ENCODE results near the gene SLC4A9. TPM values are rescaled to one million over a fixed set of nuclear protein-coding genes. Genes with fewer than 3 reads are reported as not detected.

The SLC4A9 gene
- total RNA-seq, 4 donors from 2014 or later: 0.38 to 2.5 (median 0.40) TPM; not detected in 1

GRCh38 chr5:140402258-140403074 lies 42.5 kb downstream of the SLC4A9 start:
- TF ChIP-seq POLR2A (IDR thresholded peaks at IDR 0.05): no peak
- TF ChIP-seq, protein P1, sequence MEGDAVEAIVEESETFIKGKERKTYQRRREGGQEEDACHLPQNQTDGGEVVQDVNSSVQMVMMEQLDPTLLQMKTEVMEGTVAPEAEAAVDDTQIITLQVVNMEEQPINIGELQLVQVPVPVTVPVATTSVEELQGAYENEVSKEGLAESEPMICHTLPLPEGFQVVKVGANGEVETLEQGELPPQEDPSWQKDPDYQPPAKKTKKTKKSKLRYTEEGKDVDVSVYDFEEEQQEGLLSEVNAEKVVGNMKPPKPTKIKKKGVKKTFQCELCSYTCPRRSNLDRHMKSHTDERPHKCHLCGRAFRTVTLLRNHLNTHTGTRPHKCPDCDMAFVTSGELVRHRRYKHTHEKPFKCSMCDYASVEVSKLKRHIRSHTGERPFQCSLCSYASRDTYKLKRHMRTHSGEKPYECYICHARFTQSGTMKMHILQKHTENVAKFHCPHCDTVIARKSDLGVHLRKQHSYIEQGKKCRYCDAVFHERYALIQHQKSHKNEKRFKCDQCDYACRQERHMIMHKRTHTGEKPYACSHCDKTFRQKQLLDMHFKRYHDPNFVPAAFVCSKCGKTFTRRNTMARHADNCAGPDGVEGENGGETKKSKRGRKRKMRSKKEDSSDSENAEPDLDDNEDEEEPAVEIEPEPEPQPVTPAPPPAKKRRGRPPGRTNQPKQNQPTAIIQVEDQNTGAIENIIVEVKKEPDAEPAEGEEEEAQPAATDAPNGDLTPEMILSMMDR (IDR thresholded peaks at IDR 0.05): no peak

DNA sequence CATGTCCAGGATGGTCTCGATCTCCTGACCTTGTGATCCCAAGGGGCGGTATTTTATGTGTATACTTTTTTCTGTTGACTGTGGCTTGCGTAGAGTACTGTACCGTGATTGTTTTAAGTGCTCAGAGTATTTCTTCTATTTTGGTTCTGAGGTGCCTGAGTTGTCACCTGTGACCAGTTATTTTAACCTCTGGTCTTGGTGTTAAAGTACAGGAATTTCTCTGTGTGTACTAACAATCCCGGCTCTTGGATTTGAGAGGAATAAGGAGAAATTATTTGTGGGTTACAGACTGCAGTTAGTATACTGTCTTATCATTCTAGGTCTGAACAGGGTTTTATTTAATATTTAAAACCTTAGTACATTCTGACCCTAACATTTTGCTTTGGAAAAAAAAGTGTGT lies 43.6 kb downstream of the SLC4A9 start:
- DNase-seq: no peak
- peak overlapping the region; percentile 78 to 97 (median 92) for H3K4me3 ChIP-seq
- no peaks in the 10 kb centered on the region for H3K9me3 ChIP-seq
- peaks cover 0 to 11% (median 0%) of the 10 kb centered on the region in 3 donors for H3K36me3 ChIP-seq
- TF ChIP-seq, protein P1 (IDR thresholded peaks at IDR 0.05): no peak
- no peak for TF ChIP-seq POLR2A (IDR thresholded peaks at IDR 0.05)
- H3K27me3 ChIP-seq: no peaks in the 10 kb centered on the region
- peaks cover 0 to 46% (median 8%) of the 10 kb centered on the region in 4 donors for H3K4me1 ChIP-seq
- no peak overlapping the region for H3K27ac ChIP-seq

More at GRCh38 chr5:140402258-140403074, 42.5 kb downstream of the SLC4A9 start:
- H3K9me3 ChIP-seq: no peaks in the 10 kb centered on the region
- peak overlapping the region; percentile 95 to 99 (median 98) for H3K27ac ChIP-seq
- no peaks in the 10 kb centered on the region for H3K27me3 ChIP-seq
- H3K4me3 ChIP-seq: peak overlapping the region; percentile 78 to 97 (median 92)
- H3K36me3 ChIP-seq: peaks cover 0 to 11% (median 0%) of the 10 kb centered on the region in 3 donors
- H3K4me1 ChIP-seq: peaks cover 0 to 36% (median 8%) of the 10 kb centered on the region in 4 donors
- DNase-seq: peak; percentile 28 to 69 (median 67)

- no peaks in the 10 kb centered on the region for H3K27me3 ChIP-seq
- H3K9me3 ChIP-seq: no peaks in the 10 kb centered on the region
- TF ChIP-seq POLR2A (IDR thresholded peaks at IDR 0.05): no peak
- TF ChIP-seq, protein P1 (IDR thresholded peaks at IDR 0.05): no peak
- H3K4me3 ChIP-seq: no peak overlapping the region
- H3K27ac ChIP-seq: peak overlapping the region in 1 of 4 donors; percentile 22
- H3K36me3 ChIP-seq: peaks cover 0 to 11% (median 0%) of the 10 kb centered on the region in 3 donors
- no peak for DNase-seq
- peaks cover 0 to 33% (median 2%) of the 10 kb centered on the region in 4 donors for H3K4me1 ChIP-seq
Observed at GRCh38 chr5:140408750-140409241, 48.8 kb downstream of the SLC4A9 start.

DNA sequence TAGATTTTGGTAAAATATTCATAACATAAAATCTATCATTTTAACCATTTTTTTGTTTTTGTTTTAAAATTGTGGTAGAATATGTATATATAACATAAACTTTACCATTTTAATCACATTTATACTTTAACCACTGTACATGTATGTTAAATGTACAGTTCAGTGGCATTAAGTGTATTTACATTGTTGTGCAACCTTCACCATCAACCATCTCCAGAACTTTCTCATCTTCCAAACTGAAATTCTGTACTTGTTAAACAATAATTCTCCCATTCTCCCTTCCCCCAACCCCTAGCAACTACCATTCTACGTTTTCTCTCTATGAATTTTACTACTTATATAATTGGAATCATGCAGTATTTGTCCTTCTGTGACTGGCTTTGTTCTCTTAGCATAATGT lies 53.2 kb downstream of the SLC4A9 start:
- no peaks in the 10 kb centered on the region for H3K9me3 ChIP-seq
- no peak overlapping the region for H3K27ac ChIP-seq
- DNase-seq: no peak
- H3K27me3 ChIP-seq: no peaks in the 10 kb centered on the region
- peaks cover 0 to 10% (median 0%) of the 10 kb centered on the region in 4 donors for H3K4me1 ChIP-seq
- no peak overlapping the region for H3K4me3 ChIP-seq
- peaks cover 0 to 8% (median 0%) of the 10 kb centered on the region in 3 donors for H3K36me3 ChIP-seq
- TF ChIP-seq POLR2A (IDR thresholded peaks at IDR 0.05): no peak

DNA sequence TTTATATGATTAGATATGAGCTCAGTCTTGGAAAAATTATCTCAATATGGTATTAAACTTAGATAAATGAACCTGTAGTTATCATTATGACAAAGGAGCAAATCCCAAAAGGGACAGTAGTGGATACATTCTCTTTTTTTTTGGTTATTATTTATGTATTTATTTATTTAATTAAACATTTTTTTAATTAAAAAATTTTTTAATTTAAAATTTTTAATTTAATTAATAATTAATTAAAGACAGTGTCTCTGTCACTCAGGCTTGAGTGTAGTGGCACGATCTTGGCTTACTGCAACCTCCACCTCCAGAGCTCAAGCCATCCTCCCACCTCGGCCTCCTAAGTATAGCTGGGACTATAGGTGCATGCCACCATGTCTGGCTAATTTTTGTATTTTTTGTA lies 57.2 kb downstream of the SLC4A9 start:
- Histone ChIP-seq H3K27me3 (no peaks in the 10 kb centered on the region), H3K4me1 (peaks cover 0 to 7% (median 3%) of the 10 kb centered on the region in 4 donors), H3K36me3 (peaks cover 0 to 8% (median 0%) of the 10 kb centered on the region in 3 donors), H3K4me3 (no peak overlapping the region), H3K9me3 (no peaks in the 10 kb centered on the region), H3K27ac (no peak overlapping the region)
- no peak for DNase-seq
- TF ChIP-seq, protein P1 (IDR thresholded peaks at IDR 0.05): no peak
- TF ChIP-seq POLR2A (IDR thresholded peaks at IDR 0.05): no peak
